Heart left ventricle (tissue), 13 donors: ENCODE results near the gene MKNK1.

Source experiments
- CTCF ChIP-seq, 12 donors: fragments of 200-600 bp; sonication (generic) in 4 of 12; IDR thresholded peaks; one replicate each; pipeline versions ENCODE4 v1.5.0 to v1.8.0; 2018 to 2022; ENCODE audit warnings: antibody characterized with exemption in 12 of 12, mild to moderate bottlenecking in 5 of 12
- POLR2A ChIP-seq, 2 donors: fragments of 450-650 bp; IDR thresholded peaks; one replicate each; pipeline ENCODE4 v1.6.1; 2017; ENCODE audit warnings: antibody characterized with exemption in 2 of 2, mild to moderate bottlenecking in 2 of 2, moderate library complexity in 2 of 2
- donor health status: ischemic (EF 13 %, LVEDD 7.1; RV severe dilation, severe dysfunction).
- donor health status: DM: no; HTN: yes; CAD: no.
- donor health status: DM: no; HTN: no; CAD: no.
- donor health status: ischemic (EF 25% LVEDD 6.9; RV normal size, moderate dysfunction).
- donor health status: ischemic (EF 25% LVEDD 5.7; RV mildly dilated, moderate dysfunction).
- donor health status: ischemic (EF 35%, LVEDD 5.7; RV mildly dilated, moderate dysfunction).
- donor health status: nonischemic (EF 11% LVEDD 7.7; RV severe dilation, severe dysfunction).
- donor health status: DM: yes; HTN: yes; CAD: no.
- donor health status: PGD.
- donor health status: ischemic (EF 29% LVEDD 5.4; RV normal size, mild dysfunction).
- donor health status: nonischemic (EF 23%, LVEDD 6.1; RV moderate dilation, normal function).

GRCh38 chr1:46517010-46517600 lies 87.0 kb downstream of the MKNK1 start:
- TF ChIP-seq POLR2A (IDR thresholded peaks at IDR 0.05) (no peak), CTCF (IDR thresholded peaks at IDR 0.05) (no peak)
